Smooth muscle cell (in vitro differentiated cells): ENCODE data around the gene IGFBPL1. TPM values are rescaled to one million over a fixed set of nuclear protein-coding genes. Genes with fewer than 3 reads are reported as not detected.

Source experiments
- DNase-seq: peaks from one replicate; lab custom pipeline; 2025; ENCODE audit not compliant: unreplicated experiment; lab: John Stamatoyannopoulos, UW
- H2AFZ ChIP-seq: fragments of 200-600 bp; sonication (generic); 2 replicates; pipeline ENCODE4 v1.6.0; 2016; ENCODE audit warnings: antibody characterized with exemption, low read depth, mild to moderate bottlenecking
- H3F3A ChIP-seq: fragments of 200-600 bp; sonication (generic); 2 replicates; pipeline ENCODE4 v1.6.0; 2017; ENCODE audit warnings: antibody characterized with exemption, low read depth
- H3K27ac ChIP-seq: fragments of 200-600 bp; sonication (generic); 2 replicates; pipeline ENCODE4 v1.5.1; 2016; ENCODE audit warnings: low read depth, mild to moderate bottlenecking
- H3K27me3 ChIP-seq: fragments of 200-600 bp; sonication (generic); 2 replicates; pipeline ENCODE4 v1.6.1; 2016; ENCODE audit warnings: low read depth, mild to moderate bottlenecking
- H3K36me3 ChIP-seq: fragments of 200-600 bp; sonication (generic); 2 replicates; pipeline ENCODE4 v1.5.1; 2016; ENCODE audit warnings: low read depth
- H3K4me1 ChIP-seq: fragments of 200-600 bp; sonication (generic); 2 replicates; pipeline ENCODE4 v1.5.1; 2016; ENCODE audit warnings: low read depth
- H3K4me2 ChIP-seq: fragments of 200-600 bp; sonication (generic); 2 replicates; pipeline ENCODE4 v1.6.0; 2016; ENCODE audit warnings: mild to moderate bottlenecking
- H3K4me3 ChIP-seq: fragments of 200-600 bp; sonication (generic); 2 replicates; pipeline ENCODE4 v1.5.1; 2016; ENCODE audit warnings: mild to moderate bottlenecking
- H3K79me2 ChIP-seq: fragments of 200-600 bp; sonication (generic); 2 replicates; pipeline ENCODE4 v1.6.0; 2016; ENCODE audit warnings: low read depth, mild to moderate bottlenecking
- H3K9ac ChIP-seq: fragments of 200-600 bp; sonication (generic); 2 replicates; pipeline ENCODE4 v1.6.0; 2016; ENCODE audit warnings: low read depth
- H3K9me3 ChIP-seq: fragments of 200-600 bp; sonication (generic); replicated peaks from 2 replicates; pipeline ENCODE4 v1.5.1; 2016; ENCODE audit warnings: low read depth
- H4K20me1 ChIP-seq: fragments of 200-600 bp; sonication (generic); 2 replicates; pipeline ENCODE4 v1.6.0; 2016; ENCODE audit warnings: low read depth
- CTCF ChIP-seq: fragments of 200-600 bp; sonication (generic); IDR thresholded peaks from 2 replicates; pipeline ENCODE4 v1.5.1; 2017; ENCODE audit warnings: borderline replicate concordance, mild to moderate bottlenecking, antibody characterized with exemption; ENCODE audit not compliant: insufficient read depth, poor library complexity, severe bottlenecking
- WGBS: methylation state at CpG from one replicate; pipeline ENCODE4 v1.1.7; 2016; ENCODE audit warnings: low lambda C conversion rate; 5-methylcytosine and 5-hydroxymethylcytosine counted together
- polyA plus RNA-seq: library from polyadenylated mRNA; unstranded; fragments of >200 nt; fragmentation: Nextera tagmentation; extraction: Ambion mirVana; gene quantifications from 2 replicates; pipeline ENCODE4 v1.2.1, GENCODE V29; 2016
- total RNA-seq: library from RNA; depleted of rRNA; stranded (reverse); fragments of >200 nt; gene quantifications from 2 replicates; pipeline ENCODE4 v1.2.3, GENCODE V29; 2014

IGFBPL1 gene
- total and polyA plus RNA-seq, 2 experiments from 2014 or later = 2.1 to 9.4 TPM

- Histone ChIP-seq H3K27ac (no peak overlapping the region), H2AFZ (no peak overlapping the region), H3K9me3 (no peaks in the 10 kb centered on the region), H3K4me2 (no peak overlapping the region), H3K79me2 (no peaks in the 10 kb centered on the region), H3F3A (no peaks in the 10 kb centered on the region), H4K20me1 (no peaks in the 10 kb centered on the region), H3K9ac (no peak overlapping the region), H3K27me3 (peaks cover 7% of the 10 kb centered on the region), H3K4me3 (no peak overlapping the region), H3K4me1 (no peaks in the 10 kb centered on the region), H3K36me3 (no peaks in the 10 kb centered on the region)
- 82% methylated on average over 5 of the region's 5 CpGs for WGBS
- no peak for TF ChIP-seq CTCF
- DNase-seq = no peak
Observed at GRCh38 chr9:38374847-38375571, 49.2 kb downstream of the IGFBPL1 start.

GRCh38 chr9:38373679-38374078 is 50.6 kb downstream of the IGFBPL1 start:
- peaks cover 7% of the 10 kb centered on the region for H3K27me3 ChIP-seq
- H3K9ac ChIP-seq = no peak overlapping the region
- H3K79me2 ChIP-seq = no peaks in the 10 kb centered on the region
- no peak overlapping the region for H3K4me3 ChIP-seq
- no peak overlapping the region for H3K27ac ChIP-seq
- H3F3A ChIP-seq = no peaks in the 10 kb centered on the region
- no peaks in the 10 kb centered on the region for H4K20me1 ChIP-seq
- DNase-seq = no peak
- no peak overlapping the region for H2AFZ ChIP-seq
- H3K4me2 ChIP-seq = no peak overlapping the region
- no peaks in the 10 kb centered on the region for H3K36me3 ChIP-seq
- no peaks in the 10 kb centered on the region for H3K9me3 ChIP-seq
- TF ChIP-seq CTCF = no peak
- 75% methylated on average over 3 of the region's 3 CpGs for WGBS
- no peaks in the 10 kb centered on the region for H3K4me1 ChIP-seq

DNA sequence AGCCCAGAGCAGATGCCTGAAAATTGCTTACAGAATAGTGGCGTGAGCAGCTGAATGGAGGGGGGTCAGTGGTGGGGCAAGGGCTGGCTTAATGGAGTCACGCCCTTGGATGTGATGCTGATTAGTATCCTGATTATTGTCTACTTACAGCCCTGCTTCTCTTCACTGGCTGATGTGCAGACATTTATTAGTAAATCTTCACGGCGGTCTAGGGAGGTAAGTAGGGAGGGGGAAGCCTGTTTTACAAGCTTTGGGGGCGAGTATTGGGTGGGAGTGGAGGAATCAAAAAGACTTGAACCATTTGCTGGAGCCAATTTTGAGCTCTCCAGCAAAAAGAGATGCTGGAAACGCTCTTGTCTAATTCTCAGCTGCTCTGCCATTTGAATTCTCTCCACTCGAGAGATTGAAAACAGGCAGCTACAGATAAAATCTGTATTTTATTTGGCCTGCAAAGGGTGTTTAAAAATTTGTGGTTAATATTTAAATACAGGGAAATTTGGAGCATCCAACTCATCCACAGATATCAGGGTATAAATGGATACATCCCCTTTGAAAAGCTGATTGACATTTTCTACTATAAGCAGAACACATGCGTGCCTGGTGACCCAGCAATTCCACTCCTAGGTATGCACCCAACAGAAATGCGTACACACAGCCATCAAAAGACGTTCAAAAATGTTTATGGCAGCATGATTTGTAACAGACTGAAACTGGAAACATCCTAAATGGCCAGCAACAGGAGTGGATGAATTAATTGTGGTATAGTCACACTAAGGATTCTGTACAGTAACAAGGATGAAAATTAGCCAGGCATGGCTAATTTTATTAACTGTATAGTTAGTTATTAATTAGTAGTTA is 51.3 kb downstream of the IGFBPL1 start:
- Histone ChIP-seq H4K20me1 (no peaks in the 10 kb centered on the region), H3K36me3 (no peaks in the 10 kb centered on the region), H3K9me3 (no peaks in the 10 kb centered on the region), H3K9ac (no peak overlapping the region), H3K27me3 (peaks cover 7% of the 10 kb centered on the region), H2AFZ (no peak overlapping the region), H3K79me2 (no peaks in the 10 kb centered on the region), H3K27ac (no peak overlapping the region), H3K4me3 (no peak overlapping the region), H3K4me1 (no peaks in the 10 kb centered on the region), H3K4me2 (no peak overlapping the region), H3F3A (no peaks in the 10 kb centered on the region)
- WGBS = 62% methylated on average over 10 of the region's 10 CpGs
- DNase-seq = no peak
- no peak for TF ChIP-seq CTCF
